HL-60 (cell line): ENCODE results near the gene ZNF423.

Source experiments
- DNase-seq, 2 experiments: peaks; one replicate each; pipeline ENCODE4 v3.0.0-alpha.2; 2010 to 2020; ENCODE audit warnings: low read depth in 1 of 2, low spot score in 1 of 2
- H3K27ac ChIP-seq: fragments of 250-450 bp; sonication (Bioruptor Pico); replicated peaks from 2 replicates; pipeline ENCODE4 v1.5.1; 2020; ENCODE audit warnings: mild to moderate bottlenecking, moderate library complexity
- H3K27me3 ChIP-seq: fragments of 250-450 bp; sonication (Bioruptor Pico); 2 replicates; pipeline ENCODE4 v1.5.1; 2021; ENCODE audit warnings: mild to moderate bottlenecking, moderate library complexity; ENCODE audit not compliant: insufficient read depth, poor library complexity, severe bottlenecking
- H3K4me3 ChIP-seq: replicated peaks from 2 replicates; pipeline ENCODE4 v1.5.1; 2011; ENCODE audit warnings: mild to moderate bottlenecking, control low read depth, low read length; ENCODE audit not compliant: insufficient read depth
- CTCF ChIP-seq: IDR thresholded peaks from one replicate; pipeline ENCODE4 v1.5.1; 2011; ENCODE audit warnings: low read length, control low read depth, inconsistent platforms; ENCODE audit not compliant: insufficient read depth
- GABPA ChIP-seq: IDR thresholded peaks from 2 replicates; pipeline ENCODE4 v1.6.1; 2012; ENCODE audit warnings: low read depth
- POLR2AphosphoS5 ChIP-seq: IDR thresholded peaks from 2 replicates; pipeline ENCODE4 v1.6.1; 2012; ENCODE audit warnings: low read depth
- REST ChIP-seq: IDR thresholded peaks from 2 replicates; pipeline ENCODE4 v1.6.1; 2012; ENCODE audit warnings: low read depth; ENCODE audit not compliant: insufficient replicate concordance
- SPI1 ChIP-seq: IDR thresholded peaks from 2 replicates; pipeline ENCODE4 v1.6.1; 2012; ENCODE audit warnings: low read depth, mild to moderate bottlenecking, borderline replicate concordance

The ZNF423 gene

GRCh38 chr16:49574826-49575225 lies 281.1 kb downstream of the ZNF423 start:
- Histone ChIP-seq H3K27me3 (no peaks in the 10 kb centered on the region), H3K27ac (no peak overlapping the region), H3K4me3 (no peak overlapping the region)
- no peak for TF ChIP-seq GABPA
- TF ChIP-seq CTCF = no peak
- no peak for TF ChIP-seq POLR2AphosphoS5
- no peak for TF ChIP-seq REST
- no peak for TF ChIP-seq SPI1
- no peak for DNase-seq

DNA sequence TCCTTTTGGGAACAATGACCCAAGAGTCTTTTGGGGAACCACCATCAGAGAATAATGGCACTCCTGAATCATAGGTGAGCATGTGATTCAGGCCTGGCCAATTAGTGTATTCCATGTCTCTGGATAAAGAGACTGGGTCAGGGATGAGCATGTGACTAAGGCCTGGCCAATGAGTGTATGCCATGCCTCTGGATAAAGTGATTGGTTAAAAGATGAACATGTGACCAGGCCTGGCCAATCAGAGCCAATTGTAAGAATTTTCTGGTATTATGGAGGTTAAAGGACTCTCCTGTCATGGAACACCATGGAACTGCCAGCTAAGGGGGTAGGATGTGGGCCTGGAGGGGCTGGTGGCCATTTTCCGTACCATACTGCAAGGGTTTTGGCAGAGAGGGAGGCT lies 288.0 kb downstream of the ZNF423 start:
- H3K27me3 ChIP-seq = no peaks in the 10 kb centered on the region
- no peak for DNase-seq
- no peak overlapping the region for H3K4me3 ChIP-seq
- TF ChIP-seq CTCF (no peak), POLR2AphosphoS5 (no peak), REST (no peak), SPI1 (no peak), GABPA (no peak)
- no peak overlapping the region for H3K27ac ChIP-seq

DNA sequence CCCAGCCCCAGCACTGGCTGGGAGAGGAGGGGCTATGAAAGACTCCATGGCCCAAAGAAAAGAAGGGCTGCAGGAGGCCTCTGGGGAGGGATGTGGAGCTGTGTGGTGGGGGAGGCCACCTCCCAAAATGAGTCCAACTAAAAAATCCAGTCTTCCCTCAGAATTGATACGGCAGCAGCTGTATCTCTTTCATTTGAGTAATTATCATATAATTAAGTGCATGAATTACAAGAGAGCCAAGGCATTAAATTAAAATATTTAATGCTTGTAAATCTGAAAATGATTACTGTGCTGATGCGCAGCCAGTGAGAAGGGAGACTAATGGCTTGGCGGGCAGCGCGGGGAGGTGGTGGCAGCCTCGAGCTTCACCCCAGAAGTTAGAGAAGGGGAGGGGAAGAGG lies 289.5 kb downstream of the ZNF423 start:
- TF ChIP-seq GABPA = no peak
- TF ChIP-seq SPI1 = no peak
- TF ChIP-seq POLR2AphosphoS5 = no peak
- no peak for TF ChIP-seq REST
- TF ChIP-seq CTCF = no peak
- no peak overlapping the region for H3K27ac ChIP-seq
- DNase-seq = no peak
- H3K4me3 ChIP-seq = no peak overlapping the region
- H3K27me3 ChIP-seq = no peaks in the 10 kb centered on the region
